ENCODE results near the gene OR14J1.
"Not testable (repeated sequence)": the region's sequence is repeated elsewhere in the genome, so short reads cannot be mapped to it uniquely, and the experiment has no call there.

The OR14J1 gene

DNA sequence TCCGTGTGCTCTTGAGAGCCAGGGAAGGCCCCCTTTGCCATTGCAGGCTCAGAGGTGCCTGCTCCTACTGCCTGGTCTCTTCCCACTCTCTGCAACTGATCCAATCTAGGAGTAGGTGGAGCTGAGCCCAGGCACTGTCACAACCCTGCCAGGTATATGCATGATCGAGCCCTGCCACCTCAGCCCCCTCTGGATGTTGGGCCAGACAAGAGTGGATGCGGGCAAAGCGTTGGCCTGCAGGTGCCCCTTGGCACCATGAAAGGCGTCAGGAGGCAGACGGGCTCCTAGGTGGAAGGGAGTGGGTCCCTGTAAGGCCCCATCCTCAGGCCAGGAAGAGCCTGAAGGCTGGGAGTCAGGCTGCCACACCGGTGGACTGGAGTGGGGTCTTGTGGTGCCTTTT, 5.9 kb upstream of the OR14J1 start:
- Histone ChIP-seq H3K9me3 (ENCODE audit: low read length) (no peaks in the 10 kb centered on the region), H3K79me2 (ENCODE audit: insufficient read depth, low read length) (no peaks in the 10 kb centered on the region), H3K4me3 (ENCODE audit: low read depth, low read length, poor library complexity, severe bottlenecking) (no peak overlapping the region), H3K4me2 (ENCODE audit: low read length) (no peak overlapping the region), H3F3A (ENCODE audit: insufficient read depth, low read length) (no peaks in the 10 kb centered on the region), H3K9ac (ENCODE audit: low read length) (no peak overlapping the region), H3K27me3 (ENCODE audit: insufficient read depth, low read length) (no peaks in the 10 kb centered on the region), H2AFZ (ENCODE audit: low read length) (no peak overlapping the region), H3K4me1 (ENCODE audit: insufficient read depth, low read length, severe bottlenecking) (no peaks in the 10 kb centered on the region), H4K20me1 (ENCODE audit: insufficient read depth, low read length) (no peaks in the 10 kb centered on the region), H3K36me3 (ENCODE audit: insufficient read depth, low read length) (no peaks in the 10 kb centered on the region), H3K27ac (ENCODE audit: low read depth, low read length, poor library complexity, severe bottlenecking) (no peak overlapping the region), H3K9me2 (ENCODE audit: low read depth, low read length) (no peaks in the 10 kb centered on the region)
- TF ChIP-seq, protein P1, sequence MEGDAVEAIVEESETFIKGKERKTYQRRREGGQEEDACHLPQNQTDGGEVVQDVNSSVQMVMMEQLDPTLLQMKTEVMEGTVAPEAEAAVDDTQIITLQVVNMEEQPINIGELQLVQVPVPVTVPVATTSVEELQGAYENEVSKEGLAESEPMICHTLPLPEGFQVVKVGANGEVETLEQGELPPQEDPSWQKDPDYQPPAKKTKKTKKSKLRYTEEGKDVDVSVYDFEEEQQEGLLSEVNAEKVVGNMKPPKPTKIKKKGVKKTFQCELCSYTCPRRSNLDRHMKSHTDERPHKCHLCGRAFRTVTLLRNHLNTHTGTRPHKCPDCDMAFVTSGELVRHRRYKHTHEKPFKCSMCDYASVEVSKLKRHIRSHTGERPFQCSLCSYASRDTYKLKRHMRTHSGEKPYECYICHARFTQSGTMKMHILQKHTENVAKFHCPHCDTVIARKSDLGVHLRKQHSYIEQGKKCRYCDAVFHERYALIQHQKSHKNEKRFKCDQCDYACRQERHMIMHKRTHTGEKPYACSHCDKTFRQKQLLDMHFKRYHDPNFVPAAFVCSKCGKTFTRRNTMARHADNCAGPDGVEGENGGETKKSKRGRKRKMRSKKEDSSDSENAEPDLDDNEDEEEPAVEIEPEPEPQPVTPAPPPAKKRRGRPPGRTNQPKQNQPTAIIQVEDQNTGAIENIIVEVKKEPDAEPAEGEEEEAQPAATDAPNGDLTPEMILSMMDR (IDR thresholded peaks at IDR 0.05; ENCODE audit: low read length), result no peak
- no peak for TF ChIP-seq EZH2 (IDR thresholded peaks at IDR 0.05; ENCODE audit: borderline replicate concordance, low read length)

DNA sequence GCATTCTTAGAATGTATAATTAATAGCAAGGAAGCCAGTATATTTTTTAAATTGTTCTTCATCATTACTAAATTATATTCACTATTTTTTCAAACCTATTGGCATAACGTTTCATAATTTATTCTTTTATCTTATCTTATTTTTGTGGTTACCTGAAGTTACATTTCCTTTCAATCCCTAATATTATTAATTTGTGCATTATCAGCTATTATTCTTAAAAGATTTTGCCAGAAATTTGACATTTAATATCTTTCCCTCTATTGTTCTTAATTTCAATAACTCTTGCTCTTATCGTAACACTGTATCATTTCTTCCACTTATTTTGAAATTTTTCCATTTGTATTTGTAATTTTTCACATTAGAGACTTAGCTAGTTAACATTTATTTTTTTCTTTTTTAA, 18.4 kb downstream of the OR14J1 start:
- no peaks in the 10 kb centered on the region for H3K36me3 ChIP-seq (ENCODE audit: insufficient read depth, low read length)
- no peaks in the 10 kb centered on the region for H3K27me3 ChIP-seq (ENCODE audit: insufficient read depth, low read length)
- TF ChIP-seq, protein P1 (IDR thresholded peaks at IDR 0.05; ENCODE audit: low read length), result no peak
- no peak for TF ChIP-seq EZH2 (IDR thresholded peaks at IDR 0.05; ENCODE audit: borderline replicate concordance, low read length)
- no peaks in the 10 kb centered on the region for H3K9me3 ChIP-seq (ENCODE audit: low read length)
- H3K79me2 ChIP-seq (ENCODE audit: insufficient read depth, low read length), result no peaks in the 10 kb centered on the region
- no peak overlapping the region for H3K27ac ChIP-seq (ENCODE audit: low read depth, low read length, poor library complexity, severe bottlenecking)
- H4K20me1 ChIP-seq (ENCODE audit: insufficient read depth, low read length), result no peaks in the 10 kb centered on the region
- no peak overlapping the region for H3K4me3 ChIP-seq (ENCODE audit: low read depth, low read length, poor library complexity, severe bottlenecking)
- H3F3A ChIP-seq (ENCODE audit: insufficient read depth, low read length), result no peaks in the 10 kb centered on the region
- H2AFZ ChIP-seq (ENCODE audit: low read length), result no peak overlapping the region
- no peaks in the 10 kb centered on the region for H3K9me2 ChIP-seq (ENCODE audit: low read depth, low read length)
- no peak overlapping the region for H3K9ac ChIP-seq (ENCODE audit: low read length)
- H3K4me1 ChIP-seq (ENCODE audit: insufficient read depth, low read length, severe bottlenecking), result no peaks in the 10 kb centered on the region
- no peak overlapping the region for H3K4me2 ChIP-seq (ENCODE audit: low read length)

DNA sequence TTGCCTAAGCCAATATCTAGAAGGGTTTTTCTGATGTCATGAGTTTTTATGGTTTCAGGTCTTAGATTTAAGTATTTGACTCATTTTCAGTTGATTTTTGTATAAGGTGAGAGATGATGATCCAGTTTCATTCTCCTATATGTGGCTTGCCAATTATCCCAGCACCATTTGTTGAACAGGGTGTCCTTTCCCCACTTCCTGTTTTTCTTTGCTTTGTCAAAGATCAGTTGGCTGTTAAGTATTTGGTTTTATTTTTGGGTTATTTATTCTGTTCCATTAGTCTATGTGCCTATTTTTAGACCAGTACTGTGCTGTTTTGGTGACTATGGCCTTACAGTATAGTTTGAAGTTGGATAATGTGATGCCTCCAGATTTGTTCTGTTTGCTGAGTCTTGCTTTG, 21.8 kb downstream of the OR14J1 start:
- H2AFZ ChIP-seq (ENCODE audit: low read length); H3K9me3 ChIP-seq (ENCODE audit: low read length); H3K79me2 ChIP-seq (ENCODE audit: insufficient read depth, low read length); H3K36me3 ChIP-seq (ENCODE audit: insufficient read depth, low read length); H3F3A ChIP-seq (ENCODE audit: insufficient read depth, low read length); H3K4me3 ChIP-seq (ENCODE audit: low read depth, low read length, poor library complexity, severe bottlenecking); H3K9me2 ChIP-seq (ENCODE audit: low read depth, low read length); H3K4me1 ChIP-seq (ENCODE audit: insufficient read depth, low read length, severe bottlenecking); H3K4me2 ChIP-seq (ENCODE audit: low read length); H4K20me1 ChIP-seq (ENCODE audit: insufficient read depth, low read length); H3K9ac ChIP-seq (ENCODE audit: low read length); H3K27me3 ChIP-seq (ENCODE audit: insufficient read depth, low read length); H3K27ac ChIP-seq (ENCODE audit: low read depth, low read length, poor library complexity, severe bottlenecking): not testable (repeated sequence)

DNA sequence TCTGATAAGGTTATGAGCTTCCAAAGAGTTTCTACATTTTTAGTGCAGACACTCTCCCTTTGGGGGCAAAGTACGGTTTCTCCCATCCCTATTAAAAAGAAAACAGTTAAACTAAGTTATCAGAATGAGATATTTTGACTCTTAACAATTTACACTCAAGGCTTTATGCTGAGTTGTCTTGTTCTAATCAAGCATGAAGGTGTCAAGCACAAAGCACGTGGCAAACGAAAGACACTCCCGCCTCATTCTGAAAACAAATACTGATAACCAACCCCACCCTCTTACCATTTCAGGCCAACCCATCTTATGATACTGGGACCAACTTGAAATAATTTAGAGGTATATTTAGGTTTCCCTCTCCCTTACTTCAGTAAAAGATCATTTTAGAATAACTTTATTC, 24.3 kb downstream of the OR14J1 start:
- Histone ChIP-seq H3K4me2 (ENCODE audit: low read length) (no peak overlapping the region), H3K9me3 (ENCODE audit: low read length) (no peaks in the 10 kb centered on the region), H3K27me3 (ENCODE audit: insufficient read depth, low read length) (no peaks in the 10 kb centered on the region), H3K36me3 (ENCODE audit: insufficient read depth, low read length) (no peaks in the 10 kb centered on the region), H2AFZ (ENCODE audit: low read length) (no peak overlapping the region), H3K4me3 (ENCODE audit: low read depth, low read length, poor library complexity, severe bottlenecking) (no peak overlapping the region), H3K79me2 (ENCODE audit: insufficient read depth, low read length) (no peaks in the 10 kb centered on the region), H3K27ac (ENCODE audit: low read depth, low read length, poor library complexity, severe bottlenecking) (no peak overlapping the region), H3K9me2 (ENCODE audit: low read depth, low read length) (no peaks in the 10 kb centered on the region), H3K9ac (ENCODE audit: low read length) (no peak overlapping the region), H3F3A (ENCODE audit: insufficient read depth, low read length) (no peaks in the 10 kb centered on the region), H3K4me1 (ENCODE audit: insufficient read depth, low read length, severe bottlenecking) (no peaks in the 10 kb centered on the region), H4K20me1 (ENCODE audit: insufficient read depth, low read length) (no peaks in the 10 kb centered on the region)
- TF ChIP-seq EZH2 (IDR thresholded peaks at IDR 0.05; ENCODE audit: borderline replicate concordance, low read length), result no peak
- TF ChIP-seq, protein P1 (IDR thresholded peaks at IDR 0.05; ENCODE audit: low read length), result no peak
